ENCODE data around the gene C1orf50.
"Not testable (repeated sequence)": the region's sequence is repeated elsewhere in the genome, so short reads cannot be mapped to it uniquely, and the experiment has no call there.

C1orf50 gene

DNA sequence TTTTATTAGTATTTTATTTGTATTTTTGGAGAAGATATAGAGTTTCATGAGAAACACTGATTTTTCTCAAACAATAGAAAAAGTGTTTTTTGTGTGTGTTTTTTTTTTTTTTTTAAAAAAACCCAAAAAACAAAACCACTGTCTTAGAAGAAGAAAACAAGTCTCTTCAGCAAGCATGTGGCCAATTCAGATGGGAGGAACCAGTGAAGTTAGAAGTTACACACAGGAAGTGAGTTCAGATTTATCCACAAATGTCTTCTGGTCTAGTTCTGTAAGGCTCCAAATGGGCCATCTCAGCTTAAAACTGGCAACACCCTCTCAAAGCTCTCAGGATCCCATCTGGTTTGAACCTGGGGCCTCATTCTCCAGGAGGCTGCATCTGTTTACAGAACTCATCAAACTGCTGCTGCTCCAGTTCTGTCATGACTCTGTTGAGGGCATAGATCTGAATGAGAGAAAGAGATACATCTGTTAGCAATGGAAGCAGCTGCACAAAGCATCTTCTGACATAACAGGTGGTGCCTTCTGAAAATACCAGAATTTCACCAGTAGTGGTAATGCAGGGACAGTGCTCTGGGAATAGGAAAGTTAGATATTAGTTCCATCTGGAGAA, 40.1 kb downstream of the C1orf50 start:
- no peak for DNase-seq

DNA sequence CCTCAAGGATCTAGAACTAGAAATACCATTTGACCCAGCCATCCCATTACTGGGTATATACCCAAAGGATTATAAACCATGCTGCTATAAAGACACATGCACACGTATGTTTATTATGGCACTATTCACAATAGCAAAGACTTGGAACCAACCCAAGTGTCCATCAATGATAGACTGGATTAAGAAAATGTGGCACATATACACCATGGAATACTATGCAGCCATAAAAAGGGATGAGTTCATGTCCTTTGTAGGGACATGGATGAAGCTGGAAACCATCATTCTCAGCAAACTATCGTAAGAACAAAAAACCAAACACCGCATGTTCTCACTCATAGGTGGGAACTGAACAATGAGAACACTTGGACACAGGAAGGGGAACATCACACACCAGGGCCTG, 47.8 kb downstream of the C1orf50 start:
- not testable (repeated sequence) for DNase-seq

DNA sequence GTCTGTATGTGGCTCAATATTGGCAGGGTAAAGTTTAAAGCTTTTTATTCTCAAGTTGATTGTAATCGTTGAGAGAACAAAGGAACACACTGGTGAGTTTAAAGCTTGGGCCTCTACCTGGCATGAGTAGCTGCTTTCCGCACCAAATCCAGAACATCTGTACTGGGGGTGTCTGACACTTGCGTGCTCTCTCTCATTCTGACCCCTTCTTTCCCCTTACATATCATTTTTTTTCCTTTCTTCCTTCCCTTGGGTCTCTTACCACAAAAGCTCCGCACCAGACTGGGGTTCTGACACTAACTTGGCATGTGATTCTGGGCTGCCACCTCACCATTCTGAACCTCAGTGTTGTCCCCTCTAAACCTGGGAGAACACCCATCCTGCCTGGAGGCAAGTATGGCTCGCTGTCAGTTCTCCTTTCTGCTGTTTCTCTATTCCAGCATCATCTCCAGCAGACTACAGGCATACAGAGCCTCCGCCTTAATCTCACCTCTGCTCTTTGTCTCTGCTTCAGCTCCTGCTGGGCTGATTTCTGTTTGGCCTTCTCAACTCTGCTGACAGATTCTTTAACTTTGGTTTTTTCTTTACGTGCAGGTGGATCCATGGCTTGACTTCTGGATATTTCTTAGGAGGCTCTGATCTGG, 49.0 kb downstream of the C1orf50 start:
- DNase-seq: peak; percentile 9

DNA sequence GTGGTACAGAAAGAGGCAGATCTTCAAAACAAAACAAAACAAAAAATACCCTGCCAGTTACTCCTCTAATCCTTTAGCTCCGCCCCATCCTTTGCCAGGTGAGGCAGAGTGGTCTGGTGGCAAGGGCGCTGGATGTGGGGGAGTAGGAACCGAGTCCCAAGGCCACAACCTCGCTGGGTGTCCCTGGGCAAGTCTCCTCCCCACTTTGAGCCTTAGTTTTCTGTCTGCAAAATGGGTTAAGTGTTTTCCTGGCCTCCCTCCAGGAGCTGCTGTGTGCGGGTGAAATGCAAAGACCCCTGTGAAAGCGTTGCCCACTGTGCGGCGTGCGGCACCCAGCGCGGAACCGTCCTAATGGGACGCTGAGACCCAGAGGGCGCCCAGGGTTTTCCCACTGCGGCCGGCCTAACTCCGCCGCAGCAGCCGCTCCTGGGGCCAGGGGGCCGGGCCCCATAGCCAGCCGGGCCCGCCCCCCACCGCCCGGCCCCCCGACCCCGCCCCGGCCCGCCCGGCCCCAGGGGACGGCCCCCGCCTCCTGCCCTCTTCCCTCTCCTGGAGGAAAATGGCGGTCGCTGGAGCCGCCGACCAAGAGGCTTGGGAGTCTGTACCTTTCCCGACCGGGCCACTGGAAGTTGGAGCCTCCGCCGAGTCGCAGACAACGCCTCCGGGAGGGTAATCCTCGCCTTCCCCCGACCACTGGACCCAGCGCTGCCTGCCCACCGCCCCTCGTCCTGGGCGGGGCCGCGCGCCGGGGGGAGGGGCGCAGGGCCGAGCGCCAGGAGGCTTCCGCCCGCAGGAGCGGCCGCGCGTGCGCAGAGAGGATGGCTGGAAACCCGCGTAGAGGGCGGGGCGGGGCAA, 49.8 kb downstream of the C1orf50 start, which contains the start of the genes ERMAP and SVBP:
Gene ERMAP, plus strand, starts transcription at position 538 of the 855 bp plus-strand sequence. CDS start 13,327 bp downstream, outside the sequence.
Gene SVBP, minus strand, starts transcription at position 813 of the 855 bp plus-strand sequence. CDS start 853 bp downstream, outside the sequence.
- DNase-seq: peak; percentile 86

DNA sequence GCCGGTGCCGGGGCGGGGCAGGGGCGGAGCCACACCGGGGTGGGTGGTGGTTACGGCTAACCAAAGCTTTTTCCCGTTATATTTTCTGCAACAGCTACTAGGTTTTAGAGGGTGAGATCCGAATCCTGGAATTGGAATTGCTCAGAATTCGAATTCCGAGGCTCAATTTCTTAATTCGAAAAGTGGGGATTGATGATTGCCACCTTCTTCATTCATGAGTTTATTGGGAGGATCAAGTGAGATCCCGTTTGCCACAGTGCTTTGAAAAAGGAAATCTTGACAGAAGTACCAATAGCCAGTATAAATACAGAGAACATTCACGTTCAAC, 50.4 kb downstream of the C1orf50 start:
- no peak for DNase-seq

DNA sequence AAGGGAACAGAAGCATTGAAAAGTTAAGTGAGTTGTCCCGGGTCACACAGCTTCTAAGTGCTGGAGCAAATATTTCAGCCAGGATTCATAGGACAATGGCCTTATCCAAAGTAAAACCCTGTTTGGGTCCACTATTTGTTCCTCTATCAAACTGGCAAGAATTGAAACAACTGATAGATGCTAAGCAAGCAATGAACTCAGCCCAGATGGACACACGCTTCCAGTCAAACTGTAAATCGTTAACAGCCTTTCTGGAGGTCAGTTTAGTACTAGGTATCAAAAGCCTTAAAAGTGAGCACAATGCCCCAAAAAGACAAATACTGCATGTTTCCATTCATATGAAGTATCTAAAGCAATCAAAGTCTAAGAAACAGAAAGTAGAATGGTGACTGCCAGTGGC, 50.9 kb downstream of the C1orf50 start:
- DNase-seq: no peak

DNA sequence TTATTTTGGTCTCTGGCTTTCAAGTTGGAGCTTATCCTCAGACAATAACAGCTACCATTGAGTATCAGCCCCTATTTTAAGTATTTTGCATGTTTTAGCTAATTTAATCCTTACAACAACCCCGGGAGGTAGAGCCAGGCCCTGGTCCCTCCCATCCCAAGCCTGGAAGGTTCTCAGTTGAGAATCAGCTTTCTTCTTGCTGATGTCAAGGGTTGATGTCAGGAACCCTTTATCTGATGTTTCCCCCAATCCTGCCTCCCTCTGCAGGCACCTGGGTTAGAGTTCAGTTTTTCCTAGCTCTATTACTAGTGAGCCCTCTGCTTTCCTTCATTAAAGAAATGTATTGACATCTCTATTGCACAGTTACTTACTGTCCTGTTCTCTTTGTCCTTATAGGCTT, 53.8 kb downstream of the C1orf50 start:
- DNase-seq: no peak

DNA sequence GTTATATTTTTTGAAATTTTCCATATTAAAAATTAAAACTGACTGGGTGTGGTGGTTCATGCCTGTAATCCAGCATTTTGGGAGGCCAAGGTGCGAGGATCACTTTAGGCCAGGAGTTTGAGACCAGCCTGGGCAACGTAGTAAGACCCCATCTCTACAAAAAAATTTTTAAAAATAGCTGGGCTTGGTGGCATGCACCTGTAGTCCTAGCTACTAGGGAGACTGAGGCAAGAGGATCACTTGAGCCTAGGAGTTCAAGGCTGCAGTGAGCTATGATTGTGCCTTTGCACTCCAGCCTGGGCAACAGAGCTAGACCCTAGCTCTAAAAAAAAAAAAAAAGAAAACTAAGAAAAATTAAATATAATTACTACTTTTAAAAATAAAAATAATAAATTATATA, 54.6 kb downstream of the C1orf50 start:
- no peak for DNase-seq

DNA sequence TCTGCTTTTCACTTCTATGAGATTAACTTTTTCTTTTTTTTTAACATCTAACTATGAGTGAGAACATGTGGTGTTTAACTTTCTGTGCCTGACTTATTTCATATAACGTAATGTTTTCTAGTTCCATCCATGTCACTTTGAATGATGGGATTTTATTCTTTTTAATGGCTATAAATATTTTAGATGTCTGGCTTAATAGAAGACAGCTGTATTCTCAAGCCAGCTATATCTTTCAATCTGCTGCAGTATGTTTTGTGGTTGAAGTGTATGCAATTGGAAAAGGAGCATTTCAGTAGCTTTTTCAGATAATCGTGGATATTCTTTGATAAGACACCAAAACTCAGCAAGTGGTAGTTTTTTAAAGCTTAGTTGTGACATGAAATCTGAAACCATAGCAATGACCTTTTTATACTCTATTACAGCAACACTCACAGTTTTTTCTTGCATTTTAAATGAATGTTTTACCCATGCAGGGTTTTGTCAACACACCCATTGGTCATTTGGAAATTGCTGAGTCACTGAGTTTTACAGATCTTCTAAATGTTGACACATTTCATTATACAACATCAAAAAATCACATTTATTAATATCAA, 55.8 kb downstream of the C1orf50 start:
- peak; percentile 82 for DNase-seq

DNA sequence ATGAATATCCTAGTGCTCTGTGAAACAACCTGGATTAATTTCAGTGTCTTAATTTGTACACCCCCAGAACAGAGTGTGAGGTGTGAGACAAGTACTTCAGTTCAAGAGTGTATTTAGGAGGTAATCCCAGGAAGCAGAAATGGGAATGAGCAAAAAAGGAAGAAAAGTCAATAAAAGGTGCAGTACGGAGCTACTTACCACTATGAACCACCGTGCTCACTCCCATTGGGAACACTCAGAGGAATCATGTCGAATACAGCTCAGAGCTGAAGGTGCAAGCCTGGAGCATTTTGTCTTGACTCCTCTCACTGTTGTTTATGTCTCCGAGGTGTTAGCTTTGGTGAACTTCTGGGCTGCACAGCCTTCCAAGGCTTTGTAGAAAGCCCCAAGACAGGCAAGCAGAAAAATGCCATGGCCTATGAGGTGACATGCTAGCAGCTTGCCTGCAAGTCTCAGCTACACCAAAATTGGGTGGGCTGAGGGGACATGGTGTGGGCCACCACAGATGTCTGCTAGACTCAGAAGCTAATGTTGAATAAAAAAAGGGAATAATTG, 57.5 kb downstream of the C1orf50 start:
- DNase-seq: no peak

DNA sequence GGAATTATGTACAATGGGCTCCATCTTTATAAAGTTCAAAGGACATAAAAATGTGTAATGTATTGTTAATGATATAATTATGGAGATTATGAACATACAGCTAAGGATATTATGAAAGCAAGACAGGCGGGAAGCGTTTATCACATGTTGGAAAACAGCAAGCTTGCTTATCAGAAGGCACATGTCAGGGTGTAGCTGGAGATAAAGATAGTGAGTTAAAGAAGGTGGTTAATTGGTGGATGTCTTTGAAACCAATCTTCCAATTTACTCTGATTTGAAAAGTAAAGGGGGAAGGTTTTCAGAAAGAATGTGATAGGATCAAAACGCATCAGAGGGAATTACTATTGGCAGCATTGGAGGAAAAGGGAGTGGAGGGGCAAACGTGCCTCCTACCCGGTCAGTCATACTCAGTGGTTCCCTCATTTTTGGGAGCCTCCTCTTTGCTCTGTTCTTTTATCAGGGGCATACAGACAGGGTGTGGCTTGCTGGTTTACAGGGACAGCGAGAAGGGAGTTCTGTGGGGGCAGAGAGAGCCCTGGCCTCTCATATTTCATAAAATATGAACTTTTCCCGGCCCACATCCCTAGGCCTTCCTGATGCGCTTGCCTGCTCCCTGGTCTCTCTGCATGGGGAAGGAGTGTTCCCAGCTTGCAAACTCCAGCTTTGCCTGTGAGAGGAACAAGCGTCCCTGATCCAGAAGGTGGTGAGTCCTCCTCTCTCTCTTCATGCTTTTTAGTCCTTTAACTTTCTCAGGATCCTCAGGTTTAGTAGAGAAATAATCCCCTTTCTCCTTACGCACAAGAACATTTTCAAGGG, 58.2 kb downstream of the C1orf50 start:
- no peak for DNase-seq
